ENCODE data around the gene IGFL4.

The IGFL4 gene

DNA sequence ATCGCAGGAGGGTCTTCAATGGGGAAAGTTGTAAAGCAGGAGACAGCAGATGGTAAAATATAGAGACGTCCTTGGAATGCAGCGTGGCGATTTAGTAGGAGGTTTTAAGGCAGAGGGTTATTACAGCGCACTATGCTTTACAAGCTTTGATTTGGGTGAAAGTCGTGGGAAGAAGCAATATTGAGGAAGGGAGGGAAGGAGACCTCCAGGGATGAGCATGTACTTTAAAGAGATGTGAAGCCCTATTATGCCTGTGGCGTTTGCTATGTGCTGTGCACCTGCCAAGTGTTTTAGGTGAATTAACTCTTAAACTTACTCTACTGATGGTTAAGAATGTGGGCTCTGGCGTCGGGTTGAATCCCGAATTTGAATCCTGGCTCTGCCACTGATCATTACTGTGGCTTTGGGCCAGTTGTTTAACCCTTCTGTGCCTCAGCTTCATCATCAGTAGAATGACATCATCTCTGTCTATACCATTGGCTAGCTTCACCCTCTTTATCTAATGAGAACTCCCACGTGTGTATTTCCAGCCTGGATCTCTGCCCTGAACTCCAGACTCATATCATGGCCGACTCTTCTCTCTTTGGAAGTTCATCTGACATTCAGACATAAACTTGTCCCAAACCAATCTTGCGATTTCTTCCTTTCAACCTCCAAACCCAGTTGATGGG lies 45.0 kb downstream of the IGFL4 start:
- WGBS, 2 experiments, result 22 to 24% methylated on average over 13 of the region's 13 CpGs
- H3K4me3 ChIP-seq (ENCODE audit: insufficient read depth, low read depth, low read length), result peak overlapping the region; percentile 68
- peaks cover 10% of the 10 kb centered on the region for H3K27me3 ChIP-seq (ENCODE audit: control insufficient read depth, insufficient read depth, low read length, poor library complexity, severe bottlenecking)
- H3K4me1 ChIP-seq (ENCODE audit: control insufficient read depth, insufficient read depth, low read length), result peaks cover 14% of the 10 kb centered on the region
- H3K36me3 ChIP-seq (ENCODE audit: control insufficient read depth, insufficient read depth, low read length), result no peaks in the 10 kb centered on the region
- no peak overlapping the region for H3K27ac ChIP-seq (ENCODE audit: insufficient read depth, low read depth, low read length, poor library complexity, severe bottlenecking)
- H3K9me3 ChIP-seq (ENCODE audit: control insufficient read depth, low read length), result no peaks in the 10 kb centered on the region

DNA sequence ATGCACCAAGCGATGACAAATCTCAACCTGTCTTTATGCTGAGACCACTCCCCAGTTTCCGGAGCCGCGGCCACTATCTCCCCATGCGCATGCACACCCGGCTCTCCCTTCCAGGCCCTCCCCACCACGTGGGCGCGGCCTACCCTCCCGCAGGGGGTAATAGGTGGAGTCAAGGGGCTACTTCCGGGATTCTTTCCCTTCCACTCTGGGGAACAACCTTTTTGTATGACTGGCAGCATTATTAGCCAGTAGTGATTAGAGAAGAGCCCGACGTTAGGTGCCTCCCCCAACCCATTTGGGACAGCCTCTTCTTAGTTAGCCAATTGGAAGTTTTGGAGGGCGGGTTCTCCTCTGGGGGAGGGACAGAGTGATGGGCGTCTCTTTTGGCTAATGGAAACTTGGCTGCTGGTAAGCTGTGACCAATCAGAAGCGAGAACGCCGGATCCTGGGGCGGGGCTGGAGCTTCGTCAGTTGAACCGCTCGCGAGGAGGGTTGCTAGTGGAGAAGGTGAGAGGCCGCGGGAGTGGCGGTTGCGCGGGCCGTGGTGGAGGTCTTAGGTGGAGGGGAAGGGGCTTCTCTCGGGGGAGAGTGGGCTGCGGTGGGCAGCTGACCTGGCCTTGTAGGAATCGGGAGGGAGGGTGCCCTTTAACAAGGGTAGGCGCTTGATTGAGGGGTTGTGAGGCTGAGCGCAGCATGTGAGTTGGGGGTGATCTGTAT lies 45.6 kb downstream of the IGFL4 start, which contains the start of gene CCDC61:
Gene CCDC61 (plus strand): TSS at position 470 of the 717 bp plus-strand sequence. CDS start 7,552 bp downstream, outside the sequence.
- peaks cover 4% of the 10 kb centered on the region for H3K27me3 ChIP-seq (ENCODE audit: control insufficient read depth, insufficient read depth, low read length, poor library complexity, severe bottlenecking)
- H3K27ac ChIP-seq (ENCODE audit: insufficient read depth, low read depth, low read length, poor library complexity, severe bottlenecking), result no peak within 1 kb of the TSS
- 0 to 1% methylated on average over 34 of the region's 34 CpGs for WGBS, 2 experiments
- H3K36me3 ChIP-seq (ENCODE audit: control insufficient read depth, insufficient read depth, low read length), result no peaks in the 10 kb centered on the region
- peak within 1 kb of the TSS; percentile 68 for H3K4me3 ChIP-seq (ENCODE audit: insufficient read depth, low read depth, low read length)
- peaks cover 8% of the 10 kb centered on the region for H3K4me1 ChIP-seq (ENCODE audit: control insufficient read depth, insufficient read depth, low read length)
- H3K9me3 ChIP-seq (ENCODE audit: control insufficient read depth, low read length), result no peaks in the 10 kb centered on the region

DNA sequence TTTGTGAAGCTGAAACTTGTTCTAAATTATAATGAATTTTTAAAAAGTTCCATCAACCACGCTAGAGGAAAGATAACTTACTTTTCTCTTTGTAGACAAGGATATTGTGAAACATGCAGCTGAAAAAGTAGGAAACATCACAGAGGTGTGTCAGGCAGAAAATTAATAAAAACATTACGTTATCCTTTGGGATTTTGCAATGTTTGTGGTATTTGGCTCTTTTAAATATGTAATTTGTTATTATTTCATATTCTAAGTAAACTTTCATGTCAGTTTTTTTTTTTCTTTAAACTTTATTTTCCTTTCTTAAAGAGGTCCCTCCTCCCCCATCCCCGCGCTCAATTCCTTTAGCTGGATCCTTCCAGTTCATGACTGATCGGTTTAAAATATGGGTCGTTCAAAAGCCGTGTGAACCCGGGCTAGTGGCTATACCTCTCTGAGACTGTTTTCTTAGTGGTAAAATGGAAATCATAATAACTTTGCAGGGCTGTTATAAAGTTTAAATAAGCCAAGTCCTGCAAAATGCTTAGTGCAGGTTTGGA lies 46.3 kb downstream of the IGFL4 start:
- Histone ChIP-seq H3K9me3 (ENCODE audit: control insufficient read depth, low read length) (no peaks in the 10 kb centered on the region), H3K4me3 (ENCODE audit: insufficient read depth, low read depth, low read length) (peak overlapping the region; percentile 26), H3K27me3 (ENCODE audit: control insufficient read depth, insufficient read depth, low read length, poor library complexity, severe bottlenecking) (peaks cover 1% of the 10 kb centered on the region), H3K4me1 (ENCODE audit: control insufficient read depth, insufficient read depth, low read length) (peaks cover 4% of the 10 kb centered on the region), H3K36me3 (ENCODE audit: control insufficient read depth, insufficient read depth, low read length) (no peaks in the 10 kb centered on the region), H3K27ac (ENCODE audit: insufficient read depth, low read depth, low read length, poor library complexity, severe bottlenecking) (no peak overlapping the region)
- WGBS, 2 experiments, result 27 to 28% methylated on average over 8 of the region's 8 CpGs

GRCh38 chr19:45990113-45990728 lies 50.6 kb downstream of the IGFL4 start:
- 90 to 92% methylated on average over 12 of the region's 12 CpGs for WGBS, 2 experiments
- Histone ChIP-seq H3K4me1 (ENCODE audit: control insufficient read depth, insufficient read depth, low read length) (no peaks in the 10 kb centered on the region), H3K27ac (ENCODE audit: insufficient read depth, low read depth, low read length, poor library complexity, severe bottlenecking) (no peak overlapping the region), H3K36me3 (ENCODE audit: control insufficient read depth, insufficient read depth, low read length) (no peaks in the 10 kb centered on the region), H3K9me3 (ENCODE audit: control insufficient read depth, low read length) (no peaks in the 10 kb centered on the region), H3K4me3 (ENCODE audit: insufficient read depth, low read depth, low read length) (no peak overlapping the region), H3K27me3 (ENCODE audit: control insufficient read depth, insufficient read depth, low read length, poor library complexity, severe bottlenecking) (peaks cover 4% of the 10 kb centered on the region)
